NCI-H2029 (cell line): ENCODE results near the gene SNX25.
"Not testable (repeated sequence)": the region's sequence is repeated elsewhere in the genome, so short reads cannot be mapped to it uniquely, and the experiment has no call there.

Experiments used
- DNase-seq: peaks from one replicate; lab custom pipeline; 2025; lab: John Stamatoyannopoulos, UW

Gene SNX25

GRCh38 chr4:185205073-185205472 lies 4.3 kb upstream of the SNX25 start:
- DNase-seq, result not testable (repeated sequence)

DNA sequence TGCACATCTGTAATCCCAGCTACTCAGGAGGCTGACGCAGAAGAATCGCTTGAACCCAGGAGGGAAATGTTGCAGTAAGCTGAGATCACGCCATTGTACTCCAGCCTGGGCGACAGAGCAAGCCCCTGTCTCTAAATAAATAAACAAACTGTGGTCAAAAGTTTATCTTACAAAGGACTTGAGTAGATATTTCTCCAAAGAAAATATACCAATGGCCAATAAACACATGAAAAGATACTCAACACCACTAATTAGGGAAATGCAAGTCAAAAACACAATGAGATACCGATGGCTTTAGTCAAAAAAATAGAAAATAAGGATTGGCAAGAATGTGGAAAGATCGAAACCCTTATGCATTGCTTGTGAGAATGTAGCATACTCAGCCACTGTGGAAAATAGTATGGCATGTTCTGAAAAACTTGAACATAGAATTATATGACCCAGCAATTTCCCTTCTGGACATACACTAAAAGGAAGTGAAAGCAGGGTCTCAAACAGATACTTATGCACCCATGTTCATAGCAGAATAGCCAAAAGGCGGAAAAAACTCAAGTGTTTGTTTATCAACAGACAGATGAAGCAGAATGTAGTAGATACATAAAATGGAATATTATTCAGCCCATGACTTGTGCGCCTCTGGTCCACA lies 3.6 kb upstream of the SNX25 start:
- no peak for DNase-seq

DNA sequence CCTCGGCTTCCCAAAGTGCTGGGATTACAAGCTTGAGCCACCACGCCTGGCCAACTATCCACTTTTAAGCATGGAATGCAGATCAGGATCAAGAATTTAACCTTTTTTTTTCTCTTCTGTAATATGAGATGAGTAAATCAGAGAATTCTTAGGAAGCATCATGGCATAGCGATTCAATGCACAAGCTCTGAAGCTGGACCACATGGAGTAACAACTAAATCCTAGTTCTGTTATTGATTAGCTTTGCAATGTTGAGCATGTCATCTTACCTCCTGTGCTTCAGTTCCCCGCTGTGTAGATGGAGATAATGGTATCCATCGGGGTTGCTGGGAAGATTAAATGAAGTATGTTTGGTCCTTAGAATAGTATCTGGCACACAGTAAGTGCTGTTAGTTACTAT lies 1.9 kb upstream of the SNX25 start:
- no peak for DNase-seq

DNA sequence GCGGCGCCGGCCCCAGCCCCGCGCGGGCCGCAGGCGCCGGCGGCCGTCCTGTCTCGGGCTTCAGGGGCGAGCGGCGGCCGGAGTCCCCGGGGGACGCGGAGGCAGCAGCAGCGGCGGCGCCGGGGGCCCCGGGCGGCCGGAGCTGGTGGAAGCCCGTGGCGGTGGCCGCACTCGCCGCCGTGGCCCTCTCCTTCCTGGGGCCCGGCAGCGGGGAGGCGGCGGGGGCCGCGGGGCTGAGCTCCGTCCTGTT lies 379 bp downstream of the SNX25 start:
- DNase-seq, result not testable (repeated sequence)

DNA sequence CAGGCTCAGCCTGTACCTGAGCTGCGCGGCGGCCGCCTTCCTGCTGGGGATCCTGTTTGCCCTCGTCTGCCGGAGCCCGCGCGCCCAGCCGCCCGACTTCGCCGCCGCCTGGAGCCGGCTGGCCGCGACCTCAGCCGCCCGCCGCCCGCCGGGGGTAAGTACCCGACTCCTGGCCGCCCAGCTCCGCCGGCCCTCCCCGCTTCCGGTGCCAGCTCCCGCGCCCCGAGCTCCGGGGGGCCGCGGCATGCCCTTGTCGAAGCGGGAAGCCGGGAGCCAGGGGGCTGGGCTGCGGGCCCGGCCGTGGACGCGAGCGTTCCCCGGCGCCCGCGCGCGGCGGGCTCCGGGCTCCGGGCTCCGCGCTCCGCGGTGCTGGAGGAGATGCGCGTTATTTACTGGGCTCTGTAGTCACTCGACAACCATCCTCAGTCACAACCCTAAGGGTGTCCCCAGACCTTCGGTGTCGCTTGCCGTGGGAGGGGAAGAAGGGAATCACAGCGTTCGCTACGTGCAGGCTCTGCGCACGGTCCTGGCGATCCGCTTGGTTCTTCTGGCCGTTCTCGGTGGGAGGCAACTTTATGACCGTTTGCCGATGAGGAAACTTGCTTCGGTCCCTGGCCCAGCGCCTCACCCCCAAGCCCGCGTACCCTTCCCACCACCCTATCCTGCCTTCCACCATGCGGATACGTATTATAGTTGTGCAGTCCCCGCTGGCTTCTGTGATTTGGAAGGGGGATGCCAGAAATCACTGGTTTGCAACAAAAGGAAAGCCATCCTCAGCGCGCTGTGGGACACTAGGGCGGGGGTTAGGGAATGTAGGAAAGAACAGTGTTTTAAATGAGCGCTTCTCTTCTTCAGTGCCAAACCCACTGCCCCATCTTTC lies 944 bp downstream of the SNX25 start:
- no peak for DNase-seq

GRCh38 chr4:185211035-185211434 lies 1.6 kb downstream of the SNX25 start:
- no peak for DNase-seq

DNA sequence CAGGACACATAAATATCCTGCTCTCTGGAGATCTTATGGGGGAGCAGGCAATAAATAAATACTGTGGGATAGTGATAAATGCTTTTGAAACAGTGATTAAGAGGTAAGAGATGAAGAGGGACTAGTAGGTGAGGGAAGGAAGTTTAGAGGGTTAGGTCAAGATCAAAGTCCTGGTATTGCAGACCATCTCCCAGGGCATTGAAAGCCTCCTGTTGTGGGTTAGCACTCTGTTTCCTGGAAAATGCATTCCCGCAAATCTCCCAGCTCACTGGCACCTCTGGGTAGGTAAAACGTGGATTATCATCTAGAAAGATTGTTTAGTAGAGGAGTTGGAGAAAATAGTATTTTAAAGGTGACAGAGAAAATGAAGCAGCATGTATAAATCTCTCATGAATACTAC lies 2.2 kb downstream of the SNX25 start:
- no peak for DNase-seq

DNA sequence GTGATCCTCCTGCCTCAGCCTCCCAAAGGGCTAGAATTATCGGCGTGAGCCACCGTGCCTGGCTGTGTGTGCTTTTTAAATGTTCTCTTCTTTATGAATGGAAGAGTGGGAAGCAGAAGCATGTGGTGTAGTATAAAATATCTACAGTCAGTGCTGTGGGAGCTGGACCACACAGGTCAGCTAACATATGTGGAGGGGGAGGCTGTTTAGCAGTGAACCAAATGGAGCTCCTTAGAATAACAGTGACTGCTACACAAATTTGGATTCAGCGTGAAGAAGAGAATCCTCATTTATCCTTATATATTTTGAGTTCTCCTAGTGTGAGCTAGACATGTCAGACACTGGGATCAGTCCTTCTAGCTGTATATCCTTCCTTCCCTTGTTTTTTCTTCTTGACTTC lies 3.2 kb downstream of the SNX25 start:
- no peak for DNase-seq

DNA sequence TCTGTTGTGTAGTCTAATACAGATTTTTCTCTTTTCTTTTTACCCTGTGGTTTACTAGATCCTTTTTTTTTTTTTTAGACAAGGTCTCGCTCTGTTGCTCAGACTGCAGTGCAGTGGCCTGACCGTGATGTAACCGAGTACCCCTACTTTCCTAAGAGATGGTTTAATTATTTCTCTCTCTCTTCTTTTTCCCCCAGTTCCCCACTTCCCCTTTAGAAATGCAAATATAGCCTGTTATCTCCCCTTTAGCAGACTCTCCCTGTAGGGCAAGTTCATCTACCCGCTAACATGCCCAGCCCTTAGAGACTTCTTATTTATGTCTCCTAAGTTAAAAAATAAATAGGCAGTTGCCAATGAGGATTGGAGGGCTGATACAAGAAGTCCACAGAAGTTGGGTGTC lies 4.5 kb downstream of the SNX25 start:
- no peak for DNase-seq

DNA sequence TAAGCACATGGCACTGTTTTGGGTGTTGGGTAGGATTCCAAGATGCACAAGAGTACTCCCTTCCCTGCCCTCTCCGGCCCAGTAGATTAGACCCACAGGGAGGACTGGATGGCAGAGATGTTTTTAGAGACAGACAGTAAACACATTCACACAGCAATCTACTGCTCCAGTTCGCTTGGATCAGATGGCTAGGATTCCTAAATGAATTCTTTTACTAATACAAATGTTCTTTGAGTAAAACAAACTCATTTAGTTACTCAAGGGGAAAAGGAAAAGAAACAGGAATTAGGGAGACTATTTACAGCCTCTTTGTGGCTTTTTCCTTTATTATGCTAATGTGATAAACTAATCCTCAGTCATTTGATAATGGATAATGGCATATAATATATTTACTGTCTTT lies 5.9 kb downstream of the SNX25 start:
- no peak for DNase-seq

- DNase-seq, result no peak
Measured at GRCh38 chr4:185217408-185217975, 8.1 kb downstream of the SNX25 start.

GRCh38 chr4:185218312-185218711 lies 8.9 kb downstream of the SNX25 start:
- no peak for DNase-seq

- no peak for DNase-seq
Measured at GRCh38 chr4:185219551-185220344, 10.3 kb downstream of the SNX25 start.

DNA sequence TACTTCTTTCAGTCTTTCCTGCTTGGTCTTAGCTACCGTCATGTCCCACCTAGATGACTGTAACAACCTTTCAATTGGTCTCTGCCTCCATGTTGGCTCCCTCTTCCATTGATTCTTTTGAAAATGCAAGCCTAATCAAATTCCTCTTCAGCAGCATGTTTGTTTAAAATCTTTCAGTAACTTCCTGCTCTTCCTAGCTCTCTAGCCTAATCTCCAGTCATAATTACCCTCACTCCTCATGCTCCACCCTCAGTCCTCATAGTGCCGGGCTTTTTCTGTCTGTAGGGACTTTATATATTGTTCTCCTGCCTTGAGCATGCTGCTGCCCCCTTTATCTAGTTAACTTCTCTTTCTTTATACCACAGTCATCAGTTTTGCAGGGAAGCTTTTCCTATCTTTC lies 12.1 kb downstream of the SNX25 start:
- DNase-seq, result no peak

DNA sequence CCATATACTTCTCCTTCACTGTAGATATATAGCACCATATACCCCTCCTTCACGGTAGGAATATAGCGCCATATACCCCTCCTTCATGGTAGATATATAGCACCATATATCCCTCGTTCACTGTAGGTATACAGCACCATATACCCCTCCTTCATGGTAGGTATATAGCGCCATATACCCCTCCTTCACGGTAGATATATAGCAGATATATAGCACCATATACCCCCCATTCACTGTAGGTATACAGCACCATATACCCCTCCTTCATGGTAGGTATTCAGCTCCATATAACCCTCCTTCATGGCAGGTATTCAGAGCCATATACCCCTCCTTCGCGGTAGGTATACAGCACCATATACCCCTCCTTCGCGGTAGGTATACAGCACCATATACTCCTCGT lies 12.5 kb downstream of the SNX25 start:
- DNase-seq, result no peak

- no peak for DNase-seq
Measured at GRCh38 chr4:185222598-185222997, 13.2 kb downstream of the SNX25 start.

GRCh38 chr4:185224597-185224996 lies 15.2 kb downstream of the SNX25 start:
- DNase-seq, result no peak

DNA sequence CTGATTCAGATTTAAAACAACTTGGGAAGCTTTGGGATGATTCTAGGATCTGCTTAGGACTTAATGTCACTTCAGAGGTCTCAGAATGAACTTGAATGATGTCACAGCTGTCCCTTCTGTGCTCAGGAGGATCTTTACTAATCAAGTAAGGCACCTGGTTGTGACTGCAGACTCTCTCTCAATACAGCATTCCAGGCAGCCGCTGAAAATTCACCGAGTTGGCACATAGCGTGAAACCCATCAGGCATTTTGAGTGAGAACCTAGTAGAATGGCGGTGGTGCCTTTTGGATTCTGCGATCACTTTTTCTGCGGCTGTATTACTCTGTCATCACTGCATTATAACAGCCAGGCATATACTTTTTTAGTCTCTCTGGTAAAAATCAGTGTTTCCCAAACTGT lies 16.5 kb downstream of the SNX25 start:
- DNase-seq, result no peak

- DNase-seq, result no peak
Measured at GRCh38 chr4:185227131-185227551, 17.7 kb downstream of the SNX25 start.

GRCh38 chr4:185227713-185228278 lies 18.4 kb downstream of the SNX25 start:
- DNase-seq, result no peak

- DNase-seq, result no peak
Measured at GRCh38 chr4:185229021-185229818, 19.8 kb downstream of the SNX25 start.

DNA sequence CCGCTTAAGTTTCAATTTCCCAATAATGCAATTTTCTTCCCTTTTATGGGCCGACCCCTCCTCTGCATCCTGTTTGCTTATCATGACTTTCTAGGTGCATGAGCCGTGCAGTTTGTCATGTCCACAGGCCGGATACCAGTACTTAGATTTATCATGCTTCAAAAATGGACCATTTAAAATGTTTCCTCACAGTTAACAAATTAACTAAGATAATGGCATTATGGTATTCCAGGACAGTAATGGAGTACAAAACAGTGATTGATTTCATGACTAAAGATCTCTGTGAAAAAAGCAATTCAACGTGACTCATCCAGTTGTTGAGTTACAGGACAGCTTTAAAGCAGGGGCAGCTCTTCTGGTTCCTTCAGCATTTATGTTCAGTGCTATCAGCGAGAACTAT lies 23.0 kb downstream of the SNX25 start:
- DNase-seq, result no peak
